ENCODE data around the gene KLK12. TPM values are rescaled to one million over a fixed set of nuclear protein-coding genes. Genes with fewer than 3 reads are reported as not detected.

KLK12 gene
- total RNA-seq, 1 experiment from 2014 or later = not detected

DNA sequence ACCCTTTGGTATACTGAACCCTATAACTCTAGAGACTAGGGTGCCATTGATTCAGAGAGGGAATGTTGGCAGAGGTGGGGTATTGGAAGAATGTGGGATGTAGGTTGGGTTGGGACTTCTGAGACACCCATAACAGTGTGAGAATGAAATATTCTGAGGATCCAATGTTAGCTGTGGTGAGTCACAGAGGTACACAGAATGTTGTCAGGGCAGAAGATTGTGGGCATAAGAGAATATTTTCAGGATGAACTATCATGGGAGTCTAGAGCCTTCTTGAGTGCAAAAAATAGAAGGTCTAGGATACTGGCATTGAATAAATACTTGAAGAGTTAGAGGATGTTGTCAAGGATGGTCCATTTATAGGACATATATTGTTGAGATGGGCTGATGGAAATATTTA lies 21.1 kb upstream of the KLK12 start:
- no peak for DNase-seq (ENCODE audit: low read depth)

DNA sequence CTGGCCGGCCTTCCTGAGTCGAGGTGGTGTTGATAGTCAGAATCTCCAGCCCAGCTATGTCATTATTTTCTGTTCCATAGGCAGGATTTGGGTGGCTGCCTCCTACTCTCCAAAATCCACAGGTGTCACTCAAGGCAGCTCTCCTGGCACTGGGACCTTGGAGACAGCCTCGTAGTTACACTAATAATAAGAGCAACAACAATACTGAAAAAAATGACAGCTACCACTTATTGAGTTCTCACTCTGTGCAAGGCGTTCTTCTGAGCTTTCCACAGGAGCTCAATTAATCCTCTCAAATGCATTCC lies 12.2 kb upstream of the KLK12 start:
- DNase-seq (ENCODE audit: low read depth) = no peak

DNA sequence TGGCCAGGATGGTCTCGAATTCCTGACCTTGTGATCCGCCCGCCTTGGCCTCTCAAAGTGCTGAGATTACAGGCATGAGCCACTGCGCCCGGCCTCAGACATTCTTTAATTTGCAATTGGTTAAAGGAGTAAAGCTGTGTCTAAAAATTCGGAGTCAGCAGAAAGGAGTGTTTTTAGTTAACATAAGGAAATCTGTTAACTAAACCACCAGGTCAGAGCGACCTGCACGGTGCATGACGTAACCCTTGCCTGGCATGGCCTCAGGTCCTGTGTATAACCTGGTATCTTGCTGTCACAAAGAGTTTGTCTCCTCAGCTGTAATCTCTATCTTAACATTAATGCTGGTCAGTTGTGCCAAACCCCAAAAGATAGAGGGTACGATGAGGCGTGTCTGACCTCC lies 9.5 kb upstream of the KLK12 start:
- no peak for DNase-seq (ENCODE audit: low read depth)

DNA sequence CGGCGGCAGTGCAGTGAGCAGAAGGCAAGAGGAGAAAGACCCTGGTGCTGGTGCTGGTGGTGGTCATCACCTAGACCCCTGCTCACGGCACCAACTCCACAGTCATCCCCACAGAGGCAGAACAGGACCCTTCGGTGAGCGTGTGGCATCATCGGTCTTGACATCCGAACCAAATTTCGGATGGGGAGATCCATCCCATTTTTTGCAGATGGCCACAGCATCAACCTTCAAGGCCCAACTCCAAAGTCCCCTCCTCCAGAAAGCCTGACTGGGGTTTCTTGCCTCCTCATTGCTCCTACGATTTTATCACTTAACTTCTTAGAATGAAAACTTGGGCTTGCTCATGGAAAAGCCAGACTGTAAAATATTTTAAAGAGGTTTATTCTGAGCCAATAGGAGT lies 8.7 kb upstream of the KLK12 start:
- DNase-seq (ENCODE audit: low read depth) = no peak

DNA sequence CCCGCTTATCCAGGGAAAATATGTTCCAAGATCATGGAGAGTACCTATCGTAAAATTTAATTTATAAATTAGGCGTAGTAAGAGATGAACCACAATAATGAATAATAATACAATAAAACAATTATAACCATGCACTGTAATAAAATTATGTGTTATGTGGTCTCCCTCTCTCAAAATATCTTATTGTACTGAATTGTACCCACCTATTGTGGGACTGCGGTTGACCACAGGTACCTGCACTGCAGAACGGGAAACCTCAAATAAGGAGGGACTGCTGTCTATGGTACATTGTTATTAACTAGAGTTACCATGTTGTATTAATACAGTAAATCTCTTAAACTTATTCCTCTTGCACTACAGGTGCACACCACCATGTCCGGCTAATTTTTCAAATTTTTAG lies 5.3 kb upstream of the KLK12 start:
- DNase-seq (ENCODE audit: low read depth) = no peak

DNA sequence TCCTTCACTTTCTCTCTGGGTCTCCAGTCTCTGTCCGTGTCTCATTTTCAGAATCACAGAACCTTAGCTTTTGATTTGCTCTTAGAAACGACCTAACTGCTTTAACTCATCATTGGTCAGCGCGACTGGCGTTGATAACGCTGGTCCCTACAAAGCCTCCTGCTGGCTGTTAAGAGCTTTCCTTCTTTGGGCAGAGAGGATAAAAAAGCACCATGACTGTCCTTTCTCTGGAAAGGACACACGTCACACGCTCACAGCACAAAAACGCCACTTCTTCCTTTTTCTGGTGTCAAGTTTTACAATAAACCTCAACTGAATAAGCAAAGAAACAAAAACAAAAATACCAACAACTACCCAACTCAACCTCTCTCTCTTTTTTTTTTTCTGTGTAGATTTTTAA lies 1.7 kb upstream of the KLK12 start:
- no peak for DNase-seq (ENCODE audit: low read depth)

DNA sequence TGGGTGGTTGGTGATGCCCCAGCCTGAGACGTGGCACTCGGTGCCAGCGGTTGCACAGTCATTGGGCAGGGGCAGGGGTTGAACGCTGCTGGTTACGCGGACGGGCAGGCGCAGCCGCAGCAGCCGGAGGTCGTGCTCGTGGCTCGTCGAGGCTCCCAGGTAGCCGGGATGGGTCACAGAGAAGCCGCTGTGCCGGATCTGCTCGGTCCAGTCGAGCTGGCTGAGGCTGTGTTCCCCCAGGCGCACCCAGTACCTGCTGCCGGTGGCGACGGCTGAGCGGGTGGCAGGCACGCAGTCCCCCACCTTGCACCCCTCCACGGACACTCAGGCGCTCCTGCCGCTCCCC lies 2.9 kb downstream of the KLK12 start:
- DNase-seq (ENCODE audit: low read depth) = no peak

DNA sequence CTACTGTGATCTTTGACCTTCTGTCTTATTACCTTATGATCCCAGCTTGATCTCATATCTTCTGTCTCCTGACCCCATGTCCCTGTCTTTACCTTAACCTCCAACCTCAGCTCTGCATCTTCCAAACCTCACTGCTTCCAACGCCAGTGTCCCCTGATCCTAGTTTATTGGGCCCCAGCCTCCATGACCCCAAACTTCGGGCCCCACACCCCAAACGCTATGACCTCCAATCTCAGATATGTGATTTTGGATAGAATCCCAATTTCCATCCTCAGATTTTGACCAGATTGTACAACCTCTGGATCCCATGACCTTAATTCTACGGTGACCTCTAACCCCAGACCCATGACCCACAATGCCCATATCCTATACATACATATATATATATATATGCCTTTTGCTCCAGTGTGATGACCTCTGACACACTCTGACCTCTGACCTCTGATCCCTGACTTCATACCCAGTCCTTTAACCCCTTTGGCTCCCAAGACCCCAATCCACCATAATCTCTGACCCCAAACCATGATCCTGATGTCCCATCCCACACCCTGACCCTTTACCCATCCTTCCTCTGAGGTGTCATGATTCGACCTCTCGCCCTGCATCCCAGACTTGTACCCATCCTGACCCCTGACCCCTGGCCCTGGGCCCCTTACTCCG lies 3.5 kb downstream of the KLK12 start:
- no peak for DNase-seq (ENCODE audit: low read depth)

DNA sequence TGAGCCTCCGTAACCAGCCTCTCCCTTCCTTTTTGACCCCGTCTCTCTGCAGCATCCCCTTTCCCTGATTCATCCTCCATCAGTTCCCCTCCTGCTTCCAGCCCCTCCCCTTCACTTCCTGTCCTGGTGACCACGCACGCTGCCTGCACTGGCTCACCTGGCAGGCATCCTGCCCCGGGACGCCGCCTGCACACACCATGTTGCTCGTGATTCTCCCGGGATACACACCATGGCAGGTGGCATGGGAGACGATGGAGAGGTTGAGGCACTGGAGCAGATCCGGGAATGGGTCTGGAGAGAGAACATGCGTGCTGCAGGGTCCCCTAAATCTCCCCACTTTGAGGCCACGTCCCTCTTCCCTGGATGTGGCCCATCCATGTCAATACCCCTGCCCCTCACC lies 4.2 kb downstream of the KLK12 start:
- no peak for DNase-seq (ENCODE audit: low read depth)

DNA sequence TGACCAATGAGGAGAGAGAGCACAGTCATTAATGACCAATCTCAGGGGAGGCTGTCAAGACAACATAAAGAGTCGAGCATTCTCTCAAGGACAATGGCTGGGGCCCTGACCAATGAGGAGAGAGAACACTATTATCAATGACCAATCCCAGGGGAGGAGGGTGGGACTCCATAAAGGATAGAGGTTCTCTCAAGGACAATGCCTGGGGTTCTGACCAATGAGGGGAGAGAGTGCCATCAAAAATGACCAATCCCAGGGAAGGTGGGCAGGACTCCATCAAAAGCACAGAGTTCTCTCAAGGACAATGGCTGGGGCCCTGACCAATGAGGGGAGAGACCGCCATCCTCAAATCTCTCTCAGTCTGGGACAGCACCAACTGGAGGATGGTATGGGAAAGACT lies 5.1 kb downstream of the KLK12 start:
- peak; percentile 12 for DNase-seq (ENCODE audit: low read depth)

DNA sequence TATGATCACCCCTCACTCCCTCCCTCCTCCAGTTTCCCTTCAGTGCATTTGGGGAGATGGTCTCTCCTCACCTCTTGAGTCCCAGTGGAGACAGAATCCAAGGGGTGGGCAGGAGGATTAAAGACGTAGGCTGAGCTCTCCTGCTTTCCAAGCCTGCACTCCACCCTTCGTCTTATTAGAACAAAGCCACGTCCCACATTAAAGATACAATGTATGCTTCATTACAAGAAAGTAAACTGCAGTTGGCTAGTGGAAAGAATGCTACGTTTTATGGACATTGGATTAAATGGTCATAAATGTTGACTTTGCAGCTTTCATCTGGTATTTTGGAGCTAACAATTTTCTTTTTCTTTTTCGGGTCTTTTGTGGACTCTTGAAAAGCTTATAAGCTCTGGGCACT lies 6.9 kb downstream of the KLK12 start:
- no peak for DNase-seq (ENCODE audit: low read depth)

DNA sequence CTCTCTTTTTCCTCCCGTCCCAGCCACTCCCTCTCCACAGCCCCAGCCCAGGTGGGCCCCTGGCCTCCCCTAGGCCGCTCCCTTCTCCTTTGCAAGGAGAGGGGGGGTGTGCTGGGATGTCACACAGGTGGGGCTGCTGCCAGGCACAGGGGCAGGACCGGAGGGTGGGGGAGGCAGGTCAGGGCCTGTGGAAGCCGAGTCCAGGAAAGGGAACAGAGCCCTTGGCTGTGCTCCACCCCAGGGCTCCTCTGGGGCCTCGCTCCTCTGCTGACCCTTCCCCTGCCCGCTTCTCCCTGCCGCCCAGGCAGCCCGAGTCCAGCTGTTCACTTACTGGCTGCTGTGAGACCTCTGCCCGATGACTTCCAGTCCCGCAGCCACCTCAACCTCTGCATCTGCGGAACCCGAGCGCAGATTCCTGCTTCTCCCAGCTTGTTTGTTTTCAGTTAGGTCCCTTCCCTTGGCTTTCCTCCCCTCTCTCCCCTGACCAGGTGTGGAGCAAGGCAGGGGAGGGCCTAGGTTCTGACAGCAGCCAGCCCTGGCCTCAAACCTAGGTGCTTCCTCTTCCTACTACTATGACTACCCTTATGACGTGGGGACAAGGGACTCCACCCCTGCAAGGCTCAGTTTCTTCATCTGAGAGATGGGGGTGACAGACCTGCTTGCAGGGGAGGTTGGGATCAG lies 7.5 kb downstream of the KLK12 start:
- DNase-seq (ENCODE audit: low read depth) = no peak

DNA sequence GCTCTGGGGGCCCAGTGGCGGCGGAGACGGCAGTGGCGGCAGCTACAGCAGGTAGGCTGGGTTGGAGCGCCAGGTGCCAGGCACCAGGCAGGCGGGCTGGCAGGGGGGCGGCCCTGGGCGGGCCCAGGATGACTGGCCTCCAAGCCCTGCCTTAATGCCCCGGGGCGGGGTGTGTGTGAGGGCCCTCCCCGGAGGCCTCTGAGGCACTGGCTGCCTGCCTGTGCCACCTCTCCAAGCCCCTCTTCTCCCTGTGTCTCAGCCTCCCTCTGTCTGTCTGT lies 8.3 kb downstream of the KLK12 start, which contains the start of gene KLK11:
Gene KLK11, minus strand, starts transcription at position 63 of the 278 bp plus-strand sequence. CDS start 985 bp downstream, outside the sequence.
- DNase-seq (ENCODE audit: low read depth) = no peak

DNA sequence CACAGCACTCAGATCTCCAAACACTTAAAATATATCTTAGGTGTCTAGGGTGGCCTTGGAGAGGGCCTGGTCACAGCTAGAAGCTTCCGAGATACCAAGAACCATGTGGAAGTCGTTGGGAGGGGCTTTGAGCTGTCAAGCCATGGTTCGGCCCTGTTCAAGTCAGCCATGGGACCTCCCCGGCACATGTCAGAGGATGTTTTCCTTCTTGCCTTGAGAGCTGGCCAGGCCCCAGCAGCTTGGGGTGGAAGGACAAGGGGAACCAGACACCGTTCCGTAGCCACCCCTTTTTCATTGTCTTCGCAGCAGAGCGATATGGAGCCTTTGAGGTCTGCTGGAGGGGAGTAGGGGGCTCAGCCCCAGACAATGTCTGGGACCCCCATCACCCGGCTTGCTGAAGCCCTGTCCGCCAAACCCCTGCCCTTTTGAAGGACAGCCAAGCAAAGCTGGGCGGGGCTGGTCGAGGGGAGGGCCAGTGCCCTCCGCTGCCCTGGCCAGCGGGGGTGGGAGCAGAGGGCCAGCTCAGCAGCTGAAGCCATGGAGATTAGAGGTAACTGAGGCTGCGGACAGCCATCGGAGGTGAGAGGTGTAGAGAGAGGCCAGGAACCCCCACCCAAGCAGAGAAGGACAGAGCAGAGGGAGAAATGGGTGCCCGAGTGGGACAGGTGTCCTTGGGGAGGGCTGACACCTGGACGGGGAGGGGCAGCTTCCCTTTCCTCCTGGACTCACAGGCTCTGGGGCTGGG lies 8.8 kb downstream of the KLK12 start:
- no peak for DNase-seq (ENCODE audit: low read depth)

DNA sequence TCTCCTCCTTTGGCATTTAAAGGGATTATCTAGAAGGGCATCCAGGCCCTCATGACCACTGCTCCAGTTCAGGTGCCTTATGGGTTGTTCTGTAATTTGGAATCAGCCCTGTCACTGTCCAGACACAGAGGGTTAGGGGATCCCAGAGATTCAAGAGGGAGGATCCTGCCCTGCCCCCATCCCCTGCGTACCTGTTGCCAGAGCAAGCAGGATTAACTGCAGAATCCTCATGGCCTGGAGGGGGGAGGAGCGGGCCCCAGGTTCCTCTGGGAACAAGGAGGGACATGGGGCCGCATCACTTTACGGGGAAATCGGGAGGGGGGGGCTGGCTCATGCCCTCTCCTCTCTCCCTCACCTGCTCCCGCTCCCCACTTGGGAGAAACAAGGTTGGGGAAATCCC lies 9.4 kb downstream of the KLK12 start:
- DNase-seq (ENCODE audit: low read depth) = no peak

DNA sequence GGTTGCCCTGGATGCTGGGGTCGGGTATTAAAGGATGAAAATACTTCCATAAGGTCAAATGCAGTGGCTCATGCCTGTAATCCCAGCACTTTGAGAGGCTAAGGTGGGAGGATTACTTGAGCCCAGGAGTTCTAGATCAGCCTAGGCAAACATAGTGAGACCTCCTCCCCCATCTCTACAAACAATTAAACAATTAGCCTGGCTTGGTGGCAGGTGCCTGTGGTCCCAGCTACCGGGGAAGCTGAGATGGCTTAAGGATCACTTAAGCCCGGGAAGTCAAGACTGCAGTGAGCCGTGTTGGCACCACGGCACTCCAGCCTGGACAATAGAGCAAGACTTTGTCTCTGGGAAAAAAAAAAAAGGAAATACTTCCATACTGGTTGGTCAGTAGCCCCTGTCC lies 9.9 kb downstream of the KLK12 start:
- DNase-seq (ENCODE audit: low read depth) = no peak

DNA sequence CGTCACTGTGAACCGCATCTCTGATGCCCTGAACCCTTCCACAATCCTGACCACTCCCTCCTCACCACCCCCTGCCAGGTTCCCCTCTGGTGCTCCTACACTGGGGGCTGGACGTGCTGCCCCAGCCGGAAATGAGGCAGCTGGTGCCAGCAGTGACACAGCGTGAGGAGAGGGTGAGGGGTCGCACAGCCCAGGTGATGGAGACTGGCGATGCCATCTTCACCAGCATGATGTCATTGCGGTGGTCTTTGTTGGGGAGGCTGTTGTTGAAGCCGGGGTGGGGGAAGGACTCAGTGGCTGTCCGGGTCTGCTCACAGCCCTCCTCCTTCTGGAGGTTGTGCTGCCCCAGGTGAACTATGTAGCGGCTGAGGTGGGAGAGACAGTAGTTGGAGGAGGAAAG lies 10.9 kb downstream of the KLK12 start:
- DNase-seq (ENCODE audit: low read depth) = no peak

DNA sequence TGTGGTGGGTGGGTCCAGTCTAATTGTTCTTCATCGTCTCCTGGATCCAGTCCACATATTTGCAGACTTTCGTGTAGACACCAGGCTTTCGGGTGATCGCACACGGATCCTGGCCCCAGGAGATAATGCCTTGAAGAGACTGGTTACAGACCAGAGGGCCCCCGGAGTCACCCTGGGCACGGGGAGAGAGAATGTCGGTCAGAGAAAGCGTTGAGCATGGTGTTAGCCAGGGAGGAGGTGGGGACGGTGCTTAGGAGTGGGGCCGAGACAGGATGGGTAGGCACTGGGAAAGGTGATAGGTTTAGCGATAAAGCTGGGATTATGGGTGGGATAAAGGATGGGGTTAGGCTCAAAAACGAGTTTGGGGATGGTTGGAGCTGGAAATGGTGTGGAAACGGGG lies 12.3 kb downstream of the KLK12 start:
- no peak for DNase-seq (ENCODE audit: low read depth)

DNA sequence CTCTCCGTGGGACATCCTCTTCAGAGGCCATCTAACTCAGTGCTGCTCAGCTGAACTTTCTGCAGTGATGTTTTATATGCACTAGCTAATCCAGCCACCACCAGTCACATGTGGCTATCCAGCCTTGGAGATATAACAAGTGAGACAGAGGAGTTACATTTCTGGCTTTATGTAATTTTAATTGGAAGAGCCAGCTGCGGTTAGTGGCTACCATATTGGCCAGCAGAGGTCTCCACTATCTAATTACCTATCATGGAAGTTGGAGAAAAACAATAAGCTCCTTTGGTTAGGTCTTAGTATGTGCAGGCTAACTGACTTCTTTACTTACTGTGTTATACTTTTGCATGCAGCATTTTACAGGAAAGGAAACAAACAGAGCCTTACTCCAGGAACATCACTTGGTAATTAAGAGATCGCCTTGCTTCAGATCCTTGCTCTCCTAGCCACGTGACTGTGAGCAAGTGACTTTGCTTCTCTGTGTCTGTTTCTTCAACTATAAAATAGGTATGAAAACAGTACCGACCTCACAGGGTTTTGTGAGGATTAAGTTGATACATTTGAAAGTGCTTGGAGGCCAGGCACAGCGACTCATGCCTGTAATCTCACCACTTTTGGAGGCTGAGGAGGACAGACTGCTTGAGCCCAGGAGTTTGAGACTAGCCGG lies 13.7 kb downstream of the KLK12 start:
- peak; percentile 59 for DNase-seq (ENCODE audit: low read depth)

DNA sequence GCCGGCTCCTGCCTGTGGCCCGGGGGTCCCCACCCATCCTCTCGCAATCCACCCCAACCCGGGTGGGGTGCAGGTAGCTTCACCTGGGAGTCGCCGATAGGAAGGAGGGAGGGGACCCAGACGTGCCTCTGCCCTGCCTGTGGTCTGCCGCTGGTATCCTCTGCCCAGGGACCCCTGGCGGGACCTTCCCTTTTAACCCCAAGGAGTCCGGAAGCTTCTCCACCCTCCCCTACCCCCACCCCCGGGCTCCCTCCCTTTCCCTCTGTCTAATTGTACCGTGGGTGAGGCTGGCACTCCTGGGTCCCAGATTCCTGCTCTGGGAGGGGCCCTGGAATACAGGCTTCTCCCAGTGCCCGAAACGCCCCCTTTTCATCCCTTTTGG lies 15.3 kb downstream of the KLK12 start, which contains the start of gene KLK10:
Gene KLK10, minus strand, starts transcription at position 166 of the 382 bp plus-strand sequence. CDS start 579 bp downstream, outside the sequence.
- DNase-seq (ENCODE audit: low read depth) = no peak

DNA sequence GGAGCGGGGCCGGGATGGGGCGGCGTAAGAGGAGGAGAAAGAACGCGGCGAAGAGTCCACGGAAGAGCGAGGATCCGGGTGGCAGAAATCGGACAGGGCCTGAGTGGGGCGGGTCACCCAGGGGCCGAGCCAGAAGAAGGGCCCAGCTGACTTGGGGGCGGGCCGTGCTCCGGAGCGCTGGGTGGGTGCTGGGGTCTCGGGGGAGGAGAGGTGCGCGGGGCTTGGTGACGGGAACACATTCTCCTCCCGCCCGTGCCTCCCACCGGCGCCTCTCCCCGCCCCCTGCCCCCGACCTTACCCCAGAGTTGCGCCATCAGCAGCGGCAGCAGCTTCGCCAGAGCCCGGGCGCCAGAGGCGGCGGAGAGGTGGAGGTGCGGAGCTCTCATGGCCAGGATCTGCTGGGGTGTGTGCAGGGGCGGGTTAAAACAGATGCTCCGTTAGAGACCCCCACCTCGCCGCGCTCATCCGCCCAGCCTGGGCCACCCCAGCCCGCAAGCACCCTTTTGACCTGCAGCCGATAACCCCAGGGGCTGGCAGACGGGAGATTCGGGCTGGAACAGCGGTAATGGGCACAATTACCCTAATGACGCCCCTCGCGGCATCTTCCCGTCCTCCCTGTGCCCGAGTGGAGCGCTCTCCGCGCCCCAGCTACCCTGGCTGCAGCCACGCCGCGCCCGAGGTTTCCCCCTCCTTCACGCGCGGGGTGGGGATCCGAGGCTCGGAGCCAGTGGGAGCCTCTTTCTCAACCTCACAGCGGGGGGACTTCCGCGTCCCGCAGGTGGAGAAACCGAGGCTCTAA lies 15.9 kb downstream of the KLK12 start:
- no peak for DNase-seq (ENCODE audit: low read depth)
